LNCaP clone FGC (cell line): Measurements from ENCODE around the gene B3GNT7.

Experiments
- DNase-seq: peaks from one replicate; pipeline ENCODE4 v3.0.0-alpha.2; 2011; ENCODE audit warnings: low read depth
- H3K4me3 ChIP-seq: 2 replicates; pipeline ENCODE4 v1.5.1; 2011; ENCODE audit warnings: mild to moderate bottlenecking, low read depth, low read length, control low read depth
- TF ChIP-seq, protein P1 (sequence below): IDR thresholded peaks from 2 replicates; pipeline ENCODE4 v1.5.1; 2012; ENCODE audit warnings: mild to moderate bottlenecking; ENCODE audit not compliant: control insufficient read depth, insufficient read depth; ENCODE audit errors: extremely low read depth

The B3GNT7 gene

GRCh38 chr2:231384970-231385369, 10.5 kb upstream of the B3GNT7 start:
- DNase-seq: no peak
- TF ChIP-seq, protein P1, sequence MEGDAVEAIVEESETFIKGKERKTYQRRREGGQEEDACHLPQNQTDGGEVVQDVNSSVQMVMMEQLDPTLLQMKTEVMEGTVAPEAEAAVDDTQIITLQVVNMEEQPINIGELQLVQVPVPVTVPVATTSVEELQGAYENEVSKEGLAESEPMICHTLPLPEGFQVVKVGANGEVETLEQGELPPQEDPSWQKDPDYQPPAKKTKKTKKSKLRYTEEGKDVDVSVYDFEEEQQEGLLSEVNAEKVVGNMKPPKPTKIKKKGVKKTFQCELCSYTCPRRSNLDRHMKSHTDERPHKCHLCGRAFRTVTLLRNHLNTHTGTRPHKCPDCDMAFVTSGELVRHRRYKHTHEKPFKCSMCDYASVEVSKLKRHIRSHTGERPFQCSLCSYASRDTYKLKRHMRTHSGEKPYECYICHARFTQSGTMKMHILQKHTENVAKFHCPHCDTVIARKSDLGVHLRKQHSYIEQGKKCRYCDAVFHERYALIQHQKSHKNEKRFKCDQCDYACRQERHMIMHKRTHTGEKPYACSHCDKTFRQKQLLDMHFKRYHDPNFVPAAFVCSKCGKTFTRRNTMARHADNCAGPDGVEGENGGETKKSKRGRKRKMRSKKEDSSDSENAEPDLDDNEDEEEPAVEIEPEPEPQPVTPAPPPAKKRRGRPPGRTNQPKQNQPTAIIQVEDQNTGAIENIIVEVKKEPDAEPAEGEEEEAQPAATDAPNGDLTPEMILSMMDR: no peak
- H3K4me3 ChIP-seq: no peak overlapping the region

DNA sequence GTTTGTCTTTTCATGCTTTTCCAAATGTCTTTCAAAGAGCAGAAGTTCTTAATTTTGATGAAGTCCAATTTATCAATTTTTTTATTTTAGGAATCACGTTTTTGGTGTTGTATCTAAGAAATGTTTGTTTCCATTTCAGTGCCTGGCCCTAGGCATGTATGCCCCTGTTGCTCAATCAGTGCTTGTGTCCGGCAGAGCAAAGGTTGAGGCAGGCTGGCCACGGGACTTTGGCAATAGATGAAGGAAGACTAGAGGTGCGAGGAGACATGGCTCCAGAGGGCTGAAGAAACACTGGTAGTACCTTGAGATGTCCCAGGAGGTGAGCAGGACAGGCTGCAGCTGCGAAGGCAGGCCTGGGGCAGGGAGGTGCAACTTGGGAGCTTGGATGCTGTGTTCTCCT, 10.1 kb upstream of the B3GNT7 start:
- TF ChIP-seq, protein P1: no peak
- no peak overlapping the region for H3K4me3 ChIP-seq
- DNase-seq: no peak

DNA sequence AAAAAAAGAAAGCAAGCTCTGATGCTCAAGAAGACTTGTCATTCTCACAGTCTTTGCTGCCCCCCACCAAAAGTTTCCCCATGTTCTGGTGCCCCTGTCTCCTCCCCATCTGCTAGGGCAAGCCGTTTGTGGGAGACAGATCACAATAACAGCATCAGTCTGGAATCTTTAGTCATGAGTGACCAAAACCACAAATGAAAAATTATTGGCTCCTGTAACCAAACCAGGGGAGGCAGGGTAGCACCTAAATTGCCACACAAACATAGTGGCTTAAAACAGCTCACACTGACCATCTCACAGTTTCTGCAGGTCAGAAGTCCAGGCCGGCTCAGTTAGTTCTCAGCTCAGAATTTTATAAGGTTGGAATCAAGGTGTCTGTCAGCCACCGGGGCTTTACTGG, 9.1 kb upstream of the B3GNT7 start:
- TF ChIP-seq, protein P1: no peak
- no peak for DNase-seq
- H3K4me3 ChIP-seq: no peak overlapping the region

GRCh38 chr2:231387904-231388724, 7.4 kb upstream of the B3GNT7 start:
- H3K4me3 ChIP-seq: no peak overlapping the region
- DNase-seq: no peak
- TF ChIP-seq, protein P1: no peak

DNA sequence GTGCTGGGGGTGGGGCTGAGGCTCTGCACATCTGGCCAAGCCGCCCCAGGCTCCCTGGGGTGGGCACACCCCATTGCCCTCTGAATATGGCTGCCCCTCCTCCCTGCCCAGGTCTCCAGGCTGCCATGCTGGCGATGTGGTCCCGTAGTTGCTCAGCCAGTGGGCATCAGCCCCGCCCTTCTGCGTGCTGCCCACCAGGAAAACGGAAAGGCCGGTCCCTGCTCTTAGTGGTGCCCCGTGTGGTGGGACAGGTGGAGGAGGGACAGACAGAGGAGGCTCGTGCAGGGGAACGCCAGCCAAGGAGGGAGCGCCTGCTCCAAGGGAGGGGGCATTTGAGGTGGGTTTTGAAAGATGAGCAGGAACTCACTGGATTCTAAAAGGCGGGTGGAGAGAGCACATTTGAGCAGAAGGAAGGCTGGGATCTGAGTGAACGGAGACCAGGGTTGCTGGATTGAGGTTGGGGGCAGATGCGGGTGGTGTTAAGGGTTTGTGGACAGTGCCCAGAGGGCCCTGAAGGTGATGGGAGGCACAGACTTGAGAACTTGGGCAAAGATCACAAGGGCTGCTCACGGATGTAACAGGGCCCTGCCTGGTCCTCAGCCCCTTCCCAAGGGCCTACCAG, 6.7 kb upstream of the B3GNT7 start:
- TF ChIP-seq, protein P1: no peak
- H3K4me3 ChIP-seq: no peak overlapping the region
- DNase-seq: no peak

DNA sequence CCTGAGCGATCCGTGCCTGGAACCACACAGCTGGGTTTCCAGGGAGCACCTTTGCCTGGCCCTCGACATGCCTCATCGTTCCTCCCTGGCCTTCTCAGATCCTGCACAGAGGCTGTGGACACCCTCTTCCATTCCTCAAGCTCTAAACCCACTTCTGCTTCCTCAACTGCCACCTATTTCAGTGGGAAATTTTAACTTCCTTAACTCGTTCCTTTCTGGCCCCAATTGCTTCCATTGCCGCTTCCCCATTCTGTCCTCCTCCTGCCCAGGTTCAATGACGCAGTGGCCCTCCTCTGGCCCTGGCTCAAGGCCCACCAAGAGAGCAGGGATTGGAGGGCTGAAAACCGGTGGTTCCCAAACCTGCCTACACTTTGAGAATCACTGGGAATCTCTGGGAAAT, 4.8 kb upstream of the B3GNT7 start:
- TF ChIP-seq, protein P1: no peak
- no peak for DNase-seq
- no peak overlapping the region for H3K4me3 ChIP-seq

DNA sequence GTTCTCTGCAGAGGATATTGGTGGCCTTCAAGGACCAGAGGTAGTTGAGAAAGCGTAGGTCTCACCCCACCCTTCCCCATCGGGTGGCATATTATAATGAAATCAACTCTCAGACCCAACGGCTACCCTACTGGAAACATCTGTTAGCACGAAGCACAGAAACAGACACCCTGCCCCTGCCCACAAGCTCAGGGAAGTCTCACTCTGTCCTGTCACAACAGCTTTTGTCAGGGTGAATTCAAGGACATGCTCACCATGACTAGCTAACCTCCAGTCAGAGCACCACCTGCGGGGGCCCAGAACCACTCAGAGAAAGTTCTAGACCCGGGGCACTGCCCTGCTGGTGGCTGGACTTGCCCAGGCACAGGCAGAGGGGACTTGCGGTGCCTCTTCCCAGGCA, 3.5 kb upstream of the B3GNT7 start:
- DNase-seq: no peak
- H3K4me3 ChIP-seq: no peak overlapping the region
- TF ChIP-seq, protein P1: no peak
